NCI-H69 (cell line): ENCODE measurements around the gene MBD2.
"Not testable (repeated sequence)": the region's sequence is repeated elsewhere in the genome, so short reads cannot be mapped to it uniquely, and the experiment has no call there.

Experiments used
- DNase-seq: peaks from one replicate; lab custom pipeline; 2025; lab: John Stamatoyannopoulos, UW

Gene MBD2, protein sequence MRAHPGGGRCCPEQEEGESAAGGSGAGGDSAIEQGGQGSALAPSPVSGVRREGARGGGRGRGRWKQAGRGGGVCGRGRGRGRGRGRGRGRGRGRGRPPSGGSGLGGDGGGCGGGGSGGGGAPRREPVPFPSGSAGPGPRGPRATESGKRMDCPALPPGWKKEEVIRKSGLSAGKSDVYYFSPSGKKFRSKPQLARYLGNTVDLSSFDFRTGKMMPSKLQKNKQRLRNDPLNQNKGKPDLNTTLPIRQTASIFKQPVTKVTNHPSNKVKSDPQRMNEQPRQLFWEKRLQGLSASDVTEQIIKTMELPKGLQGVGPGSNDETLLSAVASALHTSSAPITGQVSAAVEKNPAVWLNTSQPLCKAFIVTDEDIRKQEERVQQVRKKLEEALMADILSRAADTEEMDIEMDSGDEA

GRCh38 chr18:54224379-54225014 lies at the start of gene MBD2:
TSS of gene MBD2 (minus strand) at chr18:54224669. CDS start at chr18:54224559, 110 bp downstream.
- DNase-seq: peak; percentile 100

GRCh38 chr18:54269893-54270844 lies 45.7 kb upstream of the MBD2 start:
- peak; percentile 94 for DNase-seq

GRCh38 chr18:54268751-54269150 lies 44.3 kb upstream of the MBD2 start:
- DNase-seq: peak; percentile 53

DNA sequence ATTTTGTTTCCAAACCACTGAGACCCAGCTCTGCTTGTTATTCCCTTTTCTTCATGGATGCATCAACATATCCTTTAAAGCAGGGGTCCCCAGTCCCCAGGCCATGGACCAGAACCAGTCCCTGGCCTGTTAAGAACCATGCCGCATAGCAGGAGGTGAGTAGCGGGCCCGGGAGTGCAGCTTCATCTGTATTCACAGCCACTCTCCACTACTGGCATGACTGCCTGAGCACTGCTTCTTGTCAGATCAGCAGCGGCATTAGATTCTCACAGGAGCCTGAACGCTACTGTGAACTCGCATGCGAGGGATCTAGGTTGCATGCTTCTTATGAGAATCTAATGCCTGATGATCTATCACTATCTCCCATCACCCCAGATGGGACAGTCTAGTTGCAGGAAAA lies 43.2 kb upstream of the MBD2 start:
- no peak for DNase-seq

DNA sequence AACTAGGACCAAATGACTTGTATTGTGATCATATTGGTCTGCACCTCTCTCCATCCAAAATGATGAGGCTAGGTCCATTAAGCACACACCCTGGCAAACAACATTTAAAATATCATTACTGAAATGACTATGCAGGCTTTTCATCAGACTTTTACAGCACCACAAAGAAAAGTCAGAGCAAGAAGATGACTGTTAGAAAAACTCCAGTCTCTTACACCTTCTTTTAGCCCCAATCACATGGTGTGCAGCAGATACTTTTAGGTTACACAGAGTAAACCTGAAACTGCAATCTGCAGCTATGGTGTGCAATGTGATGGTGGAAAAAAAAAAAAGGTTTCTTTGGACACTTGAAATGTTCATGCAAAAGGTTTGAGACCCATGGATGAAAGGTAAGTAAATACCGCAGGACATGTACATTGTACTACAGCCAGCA lies 39.5 kb upstream of the MBD2 start:
- DNase-seq: peak; percentile 80

GRCh38 chr18:54261894-54262293 lies 37.4 kb upstream of the MBD2 start:
- DNase-seq: no peak

- DNase-seq: no peak
These were observed 36.1 kb upstream of the MBD2 start for GRCh38 chr18:54260396-54261072.

GRCh38 chr18:54257818-54258217 lies 33.3 kb upstream of the MBD2 start:
- DNase-seq: not testable (repeated sequence)

DNA sequence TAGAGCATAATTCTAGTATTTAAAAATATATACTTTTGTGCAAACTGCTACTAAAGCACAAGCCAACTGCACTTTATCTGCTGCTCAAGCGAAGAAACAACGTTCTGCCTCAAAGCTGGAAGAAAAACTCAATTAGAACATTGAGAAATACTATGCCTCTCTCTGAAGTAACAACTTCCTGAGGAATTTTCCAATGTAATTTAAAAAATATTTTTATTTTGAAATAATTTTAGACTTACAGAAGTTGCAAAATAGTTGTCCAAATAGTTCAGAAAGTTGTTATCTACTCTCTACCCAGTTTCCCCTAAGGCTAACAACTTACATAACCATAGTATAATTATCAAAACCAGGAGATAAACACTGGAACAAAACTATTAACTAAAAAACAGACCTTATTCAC lies 32.5 kb upstream of the MBD2 start:
- DNase-seq: no peak

- DNase-seq: peak; percentile 71
These were observed 30.7 kb upstream of the MBD2 start for GRCh38 chr18:54255141-54255540.

GRCh38 chr18:54254265-54254758 lies 29.8 kb upstream of the MBD2 start:
- peak; percentile 76 for DNase-seq

GRCh38 chr18:54251606-54252390 lies 27.3 kb upstream of the MBD2 start:
- no peak for DNase-seq

- DNase-seq: no peak
These were observed 26.4 kb upstream of the MBD2 start for GRCh38 chr18:54250846-54251261.

DNA sequence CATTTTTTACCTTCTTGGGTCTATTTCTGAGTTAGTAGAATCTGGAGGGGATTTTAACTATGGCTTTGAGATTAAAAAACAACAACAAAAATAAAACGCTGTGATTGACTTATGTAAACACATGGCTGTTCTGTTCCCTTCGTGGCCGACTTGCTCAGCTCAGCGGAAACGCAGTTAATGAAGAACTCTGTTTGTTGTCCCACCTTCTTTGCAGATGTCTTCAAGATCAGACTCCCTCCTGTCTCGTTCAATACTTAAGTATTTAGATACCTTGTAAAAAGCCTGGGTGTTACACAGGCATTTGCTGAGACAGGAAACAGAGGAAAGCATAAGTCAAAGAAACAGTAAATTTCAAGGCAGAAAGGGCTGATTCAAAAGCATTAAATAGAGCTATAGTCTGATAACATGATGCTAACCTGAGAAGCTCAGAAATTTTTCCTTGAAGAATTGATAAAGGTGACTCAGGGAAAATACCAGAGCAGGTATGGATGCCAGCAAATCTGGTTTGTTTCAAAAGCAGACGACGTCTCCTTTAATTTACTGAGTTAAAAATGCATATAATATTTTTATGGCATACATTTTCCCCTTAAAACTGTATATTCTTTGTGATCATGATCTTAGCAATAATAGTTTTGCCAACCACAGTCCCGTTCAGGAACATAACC lies 23.2 kb upstream of the MBD2 start:
- peak; percentile 93 for DNase-seq

DNA sequence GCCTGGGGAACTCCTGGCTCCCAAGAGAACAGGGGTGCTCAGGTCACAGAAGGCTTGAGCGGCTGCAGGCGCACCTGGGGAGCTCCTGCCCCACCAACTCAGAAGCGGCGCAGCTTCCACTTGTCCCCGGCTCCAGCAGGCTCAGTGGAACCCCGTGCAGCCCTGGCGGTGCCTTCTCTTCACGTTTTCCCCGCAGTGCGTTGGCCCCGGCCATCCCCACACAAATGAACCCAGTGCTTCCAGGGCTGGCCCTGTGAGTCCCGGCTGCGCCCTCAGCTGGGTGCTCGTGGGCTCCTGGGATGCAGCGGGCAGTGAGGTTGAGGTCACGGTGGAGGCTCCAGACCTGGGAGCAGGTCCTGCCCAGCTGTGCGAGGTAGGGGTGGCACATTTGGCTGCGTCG lies 17.9 kb upstream of the MBD2 start:
- no peak for DNase-seq

- no peak for DNase-seq
These were observed 17.0 kb upstream of the MBD2 start for GRCh38 chr18:54241483-54241882.

DNA sequence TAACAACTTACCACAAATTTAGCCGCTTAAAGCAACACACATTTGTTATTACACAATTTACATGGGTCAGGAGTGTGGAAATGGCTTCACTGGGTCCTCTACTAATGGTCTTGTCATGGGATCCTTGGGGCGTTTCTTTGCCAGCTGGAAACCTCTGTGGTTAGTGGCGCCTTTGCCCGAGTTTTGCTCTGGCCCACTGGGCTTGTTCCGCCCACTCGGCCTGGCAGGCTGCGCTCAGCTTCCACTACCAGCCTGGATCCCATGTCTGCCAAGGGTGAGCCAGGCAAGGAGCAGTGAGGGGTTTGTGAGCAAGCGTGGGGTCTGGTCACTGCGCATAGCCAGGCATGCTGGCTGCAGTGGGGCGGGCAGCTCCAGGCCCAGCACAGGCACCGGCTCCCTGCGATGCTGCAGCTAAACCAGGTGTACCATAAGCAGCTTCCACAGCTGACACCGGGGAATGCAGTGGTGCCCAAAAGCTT lies 16.2 kb upstream of the MBD2 start:
- DNase-seq: no peak

DNA sequence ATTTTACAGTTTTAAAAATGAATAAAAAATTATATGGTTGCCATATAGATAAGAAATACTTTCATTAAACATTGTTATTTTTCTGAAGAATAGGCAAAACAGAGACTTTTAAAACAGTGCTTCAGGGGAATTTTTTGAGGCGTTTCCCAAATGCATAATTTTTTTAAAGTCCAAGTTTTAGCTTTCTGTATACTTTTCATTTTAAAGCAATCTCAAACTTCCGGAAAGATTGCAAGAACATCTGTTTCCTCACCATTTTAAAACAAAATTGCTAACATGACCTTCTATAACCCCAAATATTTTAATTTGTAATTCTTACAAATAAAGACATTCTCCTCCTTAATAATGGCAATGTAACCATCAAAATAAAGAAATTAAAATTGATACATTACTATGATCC lies 15.1 kb upstream of the MBD2 start:
- DNase-seq: no peak

DNA sequence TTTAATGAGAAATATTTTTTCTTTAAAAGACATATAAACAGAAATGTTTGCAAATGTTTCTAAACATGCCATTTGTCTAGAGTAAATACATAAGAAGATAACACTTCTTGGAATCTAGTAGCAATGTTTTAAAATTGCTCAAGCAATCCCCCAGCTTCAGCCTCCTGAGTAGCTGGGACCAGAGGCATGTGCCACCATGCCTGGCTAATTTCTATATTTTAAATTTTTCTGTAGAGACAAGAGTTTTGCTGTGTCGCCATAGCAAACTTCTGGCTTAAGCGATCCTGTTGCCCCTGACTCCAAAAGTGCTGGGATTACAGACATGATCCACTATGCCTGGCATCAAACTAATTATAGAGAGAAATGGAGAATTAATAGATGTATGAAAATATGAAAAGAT lies 14.6 kb upstream of the MBD2 start:
- DNase-seq: no peak
